Measurements from ENCODE around the gene TNFAIP6.
"Not testable (repeated sequence)": the region's sequence is repeated elsewhere in the genome, so short reads cannot be mapped to it uniquely, and the experiment has no call there.

Gene TNFAIP6

DNA sequence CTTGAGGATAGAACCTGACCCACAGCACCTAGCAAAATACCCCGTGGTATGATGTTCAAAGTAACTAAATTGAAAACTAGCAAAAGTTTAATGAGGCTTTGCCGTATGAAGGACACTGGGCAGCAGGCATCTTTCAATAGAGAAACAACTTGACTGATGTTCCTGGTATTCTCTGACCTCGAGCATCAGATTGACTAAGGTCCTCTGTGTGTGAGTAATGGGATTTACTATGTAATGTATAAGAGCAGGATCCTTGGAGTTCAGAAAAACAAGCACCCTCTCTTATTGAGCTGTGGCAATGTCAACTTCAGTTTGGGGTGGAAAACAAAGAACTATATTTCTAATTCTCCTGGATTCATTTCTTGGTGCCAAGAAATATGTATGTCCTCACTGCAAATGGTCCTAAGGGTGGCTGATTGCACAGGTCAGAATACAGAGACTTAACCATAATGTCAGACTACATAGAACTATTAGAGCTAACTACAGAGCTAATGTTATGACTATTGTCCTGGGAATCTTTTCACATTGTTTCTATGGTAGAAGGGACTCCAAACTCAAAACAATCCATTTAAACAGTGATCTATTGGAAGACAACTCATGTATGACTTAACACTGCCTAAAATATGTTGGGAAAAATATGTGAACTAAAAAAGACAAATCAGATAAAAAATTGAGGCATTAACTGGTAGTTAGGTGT is 4.4 kb downstream of the TNFAIP6 start:
- DNase-seq: no peak

DNA sequence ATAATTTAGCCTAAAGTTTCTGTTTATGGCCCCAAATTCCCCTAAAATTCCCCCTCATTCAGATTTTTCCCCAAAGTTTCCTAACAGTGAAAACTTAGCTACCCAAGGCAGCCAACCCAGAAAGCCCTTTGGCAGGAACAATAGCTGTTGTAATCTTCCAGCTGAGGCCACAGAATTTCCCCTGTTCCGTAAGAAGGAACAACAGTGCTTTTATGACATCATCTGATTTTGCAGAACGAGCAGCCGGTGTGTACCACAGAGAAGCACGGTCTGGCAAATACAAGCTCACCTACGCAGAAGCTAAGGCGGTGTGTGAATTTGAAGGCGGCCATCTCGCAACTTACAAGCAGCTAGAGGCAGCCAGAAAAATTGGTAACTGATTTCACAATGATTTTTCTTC is 6.3 kb downstream of the TNFAIP6 start:
- DNase-seq: peak; percentile 40

DNA sequence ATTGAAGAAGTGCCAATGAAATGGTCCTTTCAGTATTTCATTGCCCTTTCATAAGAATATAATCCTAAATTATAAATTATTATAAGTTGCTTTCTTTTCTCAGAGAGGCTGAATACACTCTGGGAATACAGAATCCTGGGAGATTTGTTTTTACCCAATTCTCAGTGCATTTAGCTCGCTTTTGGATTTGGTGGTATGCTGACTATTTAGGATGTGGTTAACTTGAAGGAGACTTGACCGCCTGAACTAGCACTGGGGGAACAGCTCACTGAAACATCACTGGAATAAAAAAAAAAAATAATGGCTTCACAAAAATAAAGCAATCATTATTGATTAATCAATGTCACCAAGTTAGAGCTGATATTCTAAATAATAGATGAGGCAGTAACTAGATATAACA is 10.2 kb downstream of the TNFAIP6 start:
- DNase-seq: no peak

DNA sequence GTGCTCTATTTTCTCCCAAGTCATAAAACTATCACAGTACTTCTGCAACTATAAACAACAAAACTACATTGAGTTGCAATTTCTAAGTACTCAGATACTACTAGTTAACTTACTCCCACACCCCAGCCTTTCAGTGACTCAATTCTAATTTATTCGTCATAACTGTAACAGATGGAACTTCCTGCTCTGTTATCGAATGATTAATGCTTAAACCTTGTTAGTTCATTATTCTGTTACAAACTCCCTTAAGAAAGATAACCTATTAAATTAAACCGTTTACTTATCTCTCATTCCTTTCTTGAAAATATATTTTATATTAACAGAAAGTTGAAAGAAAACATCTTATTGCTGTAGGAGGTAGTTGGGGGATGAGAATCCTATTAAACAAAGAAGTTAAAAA is 17.0 kb downstream of the TNFAIP6 start:
- no peak for DNase-seq

DNA sequence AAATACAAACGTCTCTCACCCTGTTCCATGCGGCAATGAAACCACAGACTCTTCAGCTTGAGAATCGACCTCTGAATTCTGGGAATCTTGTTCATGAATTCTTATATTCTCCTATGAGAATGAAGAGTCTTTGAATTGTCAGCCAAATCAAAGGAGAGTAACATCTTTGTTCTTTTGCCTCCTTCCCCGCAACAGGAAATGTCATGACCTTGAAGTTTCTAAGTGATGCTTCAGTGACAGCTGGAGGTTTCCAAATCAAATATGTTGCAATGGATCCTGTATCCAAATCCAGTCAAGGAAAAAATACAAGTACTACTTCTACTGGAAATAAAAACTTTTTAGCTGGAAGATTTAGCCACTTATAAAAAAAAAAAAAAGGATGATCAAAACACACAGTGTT is 21.8 kb downstream of the TNFAIP6 start:
- no peak for DNase-seq

DNA sequence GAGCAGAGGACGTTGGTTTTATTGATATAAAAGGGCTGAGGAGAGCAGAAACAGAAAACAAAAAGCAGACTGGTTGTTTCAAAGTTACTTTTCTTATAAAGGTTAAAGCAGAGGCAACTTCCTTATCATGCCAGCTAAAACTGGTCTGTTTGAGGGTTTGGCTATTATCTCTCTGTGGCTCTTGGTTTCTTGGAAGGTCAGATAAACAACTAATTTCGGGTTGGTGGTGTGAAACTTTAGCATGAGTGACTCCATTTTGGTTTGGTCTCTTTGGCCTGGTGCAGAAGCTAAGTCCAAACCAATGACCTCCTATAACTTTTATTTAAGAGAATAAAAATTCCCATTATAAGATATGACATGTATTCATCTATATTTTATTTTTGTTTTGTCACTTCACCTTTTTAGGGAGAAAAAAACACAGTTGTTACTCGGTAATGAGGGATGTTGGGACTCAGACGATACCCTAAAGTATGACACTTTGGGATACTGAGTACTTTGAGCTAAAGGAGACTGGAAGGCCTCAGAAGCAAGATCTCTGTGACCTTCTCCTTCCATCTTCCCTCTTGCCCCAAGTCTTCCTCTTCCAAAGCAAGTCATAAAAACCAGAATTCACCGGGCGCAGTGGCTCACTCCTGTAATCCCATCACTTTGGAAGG is 23.3 kb downstream of the TNFAIP6 start:
- DNase-seq: no peak

DNA sequence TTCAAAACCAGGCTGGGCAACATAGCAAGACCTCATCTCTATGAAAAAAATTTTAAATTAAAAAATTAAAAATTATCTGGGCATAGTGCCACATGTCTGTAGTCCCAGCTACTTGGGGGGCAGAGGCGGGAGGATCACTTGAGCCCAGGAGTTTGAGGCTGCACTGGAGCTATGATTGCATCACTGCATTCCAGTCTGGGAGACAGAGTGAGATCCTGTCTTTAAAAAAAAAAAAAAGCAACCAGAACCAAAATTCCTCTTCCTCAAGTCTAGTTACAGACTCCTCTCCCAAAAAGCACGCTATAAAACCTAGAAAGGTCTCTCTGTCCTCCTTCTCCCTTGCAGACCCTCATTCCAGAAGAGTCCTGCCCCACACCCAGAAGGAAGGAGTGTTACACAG is 23.9 kb downstream of the TNFAIP6 start:
- no peak for DNase-seq

DNA sequence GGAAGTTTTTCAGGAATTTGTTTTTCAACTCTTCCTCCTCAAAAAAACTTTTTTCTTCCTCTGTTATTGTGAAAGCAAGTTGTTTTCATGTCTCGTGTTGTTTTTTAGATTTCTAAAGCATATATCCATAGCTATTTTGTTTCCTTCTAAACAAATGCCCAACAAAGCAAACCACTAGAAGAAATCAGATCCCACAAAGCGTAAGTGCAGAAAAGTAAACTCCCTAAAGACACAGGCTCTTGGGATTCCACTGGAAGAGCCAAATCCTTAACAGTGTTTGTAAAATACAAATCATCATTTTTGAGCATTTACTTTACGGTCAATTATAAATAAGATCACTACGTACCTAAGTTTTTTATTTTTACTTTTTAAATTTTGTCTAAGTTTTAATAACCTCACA is 30.6 kb downstream of the TNFAIP6 start:
- no peak for DNase-seq

DNA sequence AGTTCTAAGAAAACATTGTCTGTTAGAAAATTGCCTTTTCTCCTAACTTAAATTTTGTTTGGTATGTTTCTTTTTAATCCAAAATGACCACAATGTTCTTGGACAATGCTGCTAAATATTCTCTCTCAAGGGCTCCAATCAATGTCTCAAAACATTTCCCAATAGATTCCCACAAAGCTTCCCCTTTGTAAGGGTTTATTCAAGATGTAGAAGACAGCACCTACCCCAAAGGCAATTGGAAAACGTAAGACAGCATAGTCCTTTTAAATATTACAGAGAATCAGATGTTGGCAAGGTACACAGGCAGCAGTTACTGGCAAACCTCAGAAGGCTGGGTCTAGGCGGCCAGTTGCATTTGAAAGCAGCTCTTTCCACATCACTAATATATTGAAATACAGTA is 34.0 kb downstream of the TNFAIP6 start:
- DNase-seq: no peak

DNA sequence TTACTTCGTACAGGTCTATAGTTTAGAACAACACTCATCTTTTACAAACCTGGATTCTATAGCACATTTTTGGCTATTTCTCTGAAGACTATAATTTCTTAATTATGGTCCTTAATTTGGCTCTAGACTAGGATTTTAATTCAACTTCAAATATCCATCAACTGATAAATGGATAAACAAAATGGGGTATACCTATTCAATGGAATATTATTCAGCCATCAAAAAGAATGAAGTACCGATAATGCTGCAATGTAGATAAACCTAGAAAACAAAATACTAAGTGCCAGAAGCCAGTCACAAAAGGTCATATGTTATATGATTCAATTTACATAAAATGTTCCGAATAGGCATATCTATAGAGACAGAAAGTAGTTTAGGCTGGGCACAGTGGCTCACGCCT is 37.1 kb downstream of the TNFAIP6 start:
- DNase-seq: no peak

DNA sequence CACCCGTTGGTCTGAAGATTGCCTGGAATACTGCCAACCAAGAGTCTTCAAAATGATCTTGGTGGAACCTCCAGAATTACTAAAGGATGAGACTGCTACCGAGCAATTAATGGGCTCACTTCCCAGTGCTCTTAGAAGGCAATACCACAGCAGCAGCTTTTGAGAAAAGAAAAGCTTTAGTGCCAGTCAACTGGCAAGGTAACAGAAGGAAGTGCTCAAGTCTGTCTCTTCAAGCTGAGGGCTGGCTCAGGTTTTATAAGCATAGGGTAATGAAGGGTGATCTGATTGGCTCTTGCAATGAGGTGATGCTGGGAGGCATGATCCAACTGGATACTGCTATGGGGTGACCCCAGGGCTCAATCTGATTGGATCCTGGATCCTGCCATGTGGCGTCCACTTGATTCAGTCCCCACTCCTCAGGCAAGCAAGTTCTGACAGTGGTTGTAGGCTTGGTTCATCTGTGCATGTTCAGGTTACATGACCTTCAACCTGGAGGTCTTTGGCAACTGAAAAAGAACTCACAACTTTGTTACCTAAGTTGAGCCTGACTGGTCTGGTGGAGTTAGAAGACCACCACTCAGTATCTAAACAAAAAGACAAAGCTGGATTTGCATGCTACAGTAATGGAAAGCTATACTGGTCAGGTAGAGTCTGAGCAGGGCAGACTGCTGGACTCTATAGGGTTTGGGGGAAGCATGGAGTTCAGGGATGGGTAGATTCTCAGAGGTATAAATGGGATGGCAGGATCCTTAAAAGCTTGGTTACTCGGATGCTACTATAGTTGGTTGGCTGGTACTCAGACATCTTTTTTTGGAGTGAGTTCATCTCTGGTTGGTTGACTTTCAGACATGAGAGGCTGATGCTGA is 38.4 kb downstream of the TNFAIP6 start:
- no peak for DNase-seq

DNA sequence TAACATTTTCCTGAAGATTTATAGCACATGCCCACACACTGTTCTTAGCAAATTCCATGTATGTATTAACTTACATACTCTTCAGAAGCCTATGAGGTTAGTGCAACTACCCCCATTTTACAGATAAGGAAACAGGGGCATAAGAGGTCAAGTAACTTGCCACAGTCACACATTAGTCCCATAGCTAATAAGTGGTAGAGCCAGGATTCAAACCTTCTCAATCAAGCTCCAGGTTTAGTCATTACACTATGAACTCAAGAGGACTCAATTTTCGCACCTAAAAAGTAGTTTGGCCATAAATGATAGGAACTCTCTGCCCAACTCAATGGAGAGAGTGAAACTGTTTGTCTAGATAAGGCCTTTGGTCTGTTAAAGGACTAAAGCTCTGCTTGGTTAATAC is 42.6 kb downstream of the TNFAIP6 start:
- no peak for DNase-seq

DNA sequence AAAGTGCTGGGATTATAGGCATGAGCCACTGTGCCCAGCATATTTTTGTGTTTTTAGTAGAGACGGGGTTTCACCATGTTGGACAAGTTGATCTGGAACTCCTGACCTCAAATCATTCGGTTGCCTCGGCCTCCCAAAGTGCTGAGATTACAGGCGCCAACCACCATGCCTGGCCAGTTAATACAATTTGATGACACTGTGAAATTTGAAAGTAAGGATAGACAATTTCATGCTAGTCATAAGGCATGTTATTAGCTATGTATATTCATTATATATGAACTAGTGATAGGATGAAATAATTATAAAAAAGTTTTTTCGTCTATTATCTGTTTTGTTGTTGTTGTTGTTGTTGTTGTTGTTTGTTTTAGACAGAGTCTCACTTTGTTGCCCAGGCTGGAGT is 43.8 kb downstream of the TNFAIP6 start:
- DNase-seq: no peak

DNA sequence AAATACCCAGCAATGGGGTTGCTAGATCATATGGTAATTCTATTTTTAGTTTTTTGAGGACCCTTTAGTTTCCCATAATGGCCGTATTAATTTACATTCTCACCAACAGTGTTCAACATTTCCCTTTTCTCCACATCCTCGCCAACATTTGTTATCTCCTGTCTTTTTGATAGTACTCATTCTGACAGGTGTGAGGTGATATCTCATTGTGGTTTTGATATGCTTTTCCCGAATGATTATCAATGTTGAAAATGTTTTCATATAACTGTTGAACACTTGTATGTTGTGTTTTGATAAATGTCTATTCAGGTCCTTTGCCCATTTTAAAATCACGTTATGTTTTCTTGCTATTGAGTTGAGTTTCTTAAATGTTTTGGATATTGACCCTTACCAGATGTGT is 46.5 kb downstream of the TNFAIP6 start:
- no peak for DNase-seq

DNA sequence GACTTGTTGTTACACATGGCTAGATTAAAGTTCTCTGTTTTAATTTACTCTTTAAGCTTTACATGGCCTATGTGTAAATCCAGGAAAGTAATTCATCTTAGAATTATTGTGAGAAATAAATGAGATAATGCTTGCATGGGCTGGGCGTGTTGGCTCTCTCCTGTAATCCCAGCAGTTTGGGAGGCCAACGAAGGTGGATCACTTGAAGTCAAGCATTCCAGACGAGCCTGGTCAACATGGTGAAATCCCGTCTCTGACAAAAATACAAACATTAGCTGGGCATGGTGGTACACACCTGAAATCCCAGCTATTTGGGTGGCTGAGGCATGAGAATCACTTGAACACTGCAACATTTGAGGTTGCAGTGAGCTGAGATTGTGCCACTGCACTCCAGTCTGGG is 48.0 kb downstream of the TNFAIP6 start:
- DNase-seq: no peak

DNA sequence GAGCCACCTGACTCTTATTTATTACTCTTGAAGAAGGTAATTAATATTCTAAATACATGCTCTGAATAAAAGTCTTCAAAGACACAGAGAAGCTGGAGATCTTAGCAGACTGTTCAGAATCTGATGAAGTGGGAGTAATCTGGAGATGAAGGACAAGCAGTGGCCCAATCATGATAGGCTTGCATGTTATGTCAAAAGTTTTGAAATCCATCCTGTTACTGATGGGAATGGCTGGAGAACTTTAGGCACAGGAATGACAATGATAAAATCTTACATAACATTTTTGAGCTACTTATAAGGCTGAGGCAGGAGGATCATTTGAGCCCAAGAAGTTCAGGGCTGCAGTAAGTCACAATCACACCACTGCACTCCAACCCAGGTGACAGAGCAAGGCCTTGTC is 49.9 kb downstream of the TNFAIP6 start:
- no peak for DNase-seq

DNA sequence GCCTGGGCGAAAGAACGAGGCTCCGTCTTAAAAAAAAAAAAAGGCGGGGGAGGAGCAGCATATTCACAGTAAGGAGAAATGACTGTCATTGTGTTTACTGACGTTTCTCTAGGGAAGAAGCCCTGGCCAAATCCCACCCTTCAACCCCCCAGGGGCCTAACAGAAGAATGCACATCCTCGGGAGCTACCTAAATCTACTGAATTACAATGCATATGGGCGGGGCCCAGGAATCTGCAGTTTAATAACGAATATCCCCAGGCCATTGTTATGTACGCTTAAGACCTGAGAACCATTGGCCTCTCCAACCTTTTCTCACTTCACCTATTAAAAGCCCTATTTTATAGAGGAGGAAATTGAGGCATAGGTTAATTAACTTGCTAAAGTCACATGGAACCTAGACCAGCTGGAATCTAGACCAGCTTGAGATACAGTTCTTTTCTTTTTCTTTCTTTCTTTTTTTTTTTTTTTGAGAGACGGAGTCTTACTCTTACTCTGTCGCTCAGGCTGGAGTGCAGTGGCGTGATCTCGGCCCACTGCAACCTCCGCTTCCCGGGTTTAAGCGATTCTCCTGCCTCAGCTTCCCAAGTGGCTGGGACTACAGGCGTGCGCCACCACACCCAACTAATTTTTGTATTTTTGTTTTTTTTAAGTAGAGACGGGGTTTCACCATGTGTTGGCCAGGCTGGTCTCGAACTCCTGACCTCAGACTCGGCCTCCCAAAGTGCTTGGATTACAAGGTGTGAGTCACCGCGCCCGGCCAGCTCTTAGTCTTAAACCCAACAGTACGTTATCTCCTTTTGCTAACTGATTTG is 51.6 kb downstream of the TNFAIP6 start:
- DNase-seq: no peak

DNA sequence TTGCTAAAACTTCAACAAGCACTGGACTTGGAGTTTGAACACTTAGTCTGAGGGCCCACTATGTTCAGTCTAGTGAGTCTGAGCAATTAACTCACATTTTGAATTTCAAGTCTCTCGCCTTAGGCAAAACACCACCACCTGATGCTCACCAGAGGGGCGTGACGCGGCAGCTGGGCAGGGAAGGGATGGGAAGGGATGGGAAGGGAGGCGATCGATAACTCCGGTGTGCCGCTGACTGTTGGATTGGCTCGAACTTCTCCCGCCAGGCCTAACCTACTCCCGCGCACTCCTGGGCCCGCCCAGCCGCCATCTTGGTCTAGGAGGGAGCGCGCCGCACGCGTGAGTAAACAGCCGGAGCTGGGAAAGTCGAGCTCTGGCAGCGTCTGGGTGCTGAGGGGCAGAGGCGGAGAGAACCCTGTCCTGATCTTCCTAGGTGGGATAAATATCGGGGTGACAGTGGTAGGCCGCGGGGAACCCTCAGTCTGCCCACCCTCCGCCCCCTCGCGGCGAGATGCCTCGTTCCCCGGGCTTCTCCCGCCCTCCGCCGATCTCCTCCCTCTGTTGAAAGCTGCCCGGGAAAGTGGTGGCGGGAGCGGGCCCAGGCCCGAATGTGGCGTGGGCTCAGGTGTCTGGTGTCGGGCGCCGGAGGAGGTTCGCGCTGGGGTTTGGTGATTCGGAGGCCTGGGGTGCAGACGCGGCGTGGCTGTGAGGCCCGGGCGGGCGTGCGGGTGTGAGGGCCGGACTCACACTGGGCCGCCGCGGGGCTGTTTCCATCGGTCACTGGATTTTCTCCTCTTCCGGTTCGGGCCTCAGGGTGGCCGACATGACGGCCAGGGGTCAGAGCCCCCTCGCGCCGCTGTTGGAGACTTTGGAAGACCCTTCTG is 52.5 kb downstream of the TNFAIP6 start, which contains the start of gene RIF1:
RIF1 (plus strand) TSS at position 302 of the 884 bp plus-strand sequence; CDS start at position 824, 522 bp downstream.
- DNase-seq: peak; percentile 72

DNA sequence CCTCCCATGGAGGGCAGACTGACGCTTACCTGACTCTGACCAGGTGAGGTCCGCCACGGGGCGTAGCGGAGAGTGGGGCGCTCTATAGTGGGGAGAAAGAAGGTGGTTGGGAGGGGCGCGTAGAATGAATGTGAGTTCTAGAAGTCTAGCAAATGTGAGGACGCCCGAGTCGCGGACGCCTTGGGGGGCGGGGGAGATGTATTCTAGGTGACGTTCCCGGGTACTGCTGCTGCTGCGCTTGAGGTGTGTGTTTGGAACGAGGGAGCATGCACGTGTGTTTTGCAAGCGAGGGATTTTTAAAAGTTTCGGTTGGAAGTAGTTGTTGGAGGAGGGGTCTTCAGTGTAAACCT is 53.1 kb downstream of the TNFAIP6 start:
- DNase-seq: peak; percentile 39

DNA sequence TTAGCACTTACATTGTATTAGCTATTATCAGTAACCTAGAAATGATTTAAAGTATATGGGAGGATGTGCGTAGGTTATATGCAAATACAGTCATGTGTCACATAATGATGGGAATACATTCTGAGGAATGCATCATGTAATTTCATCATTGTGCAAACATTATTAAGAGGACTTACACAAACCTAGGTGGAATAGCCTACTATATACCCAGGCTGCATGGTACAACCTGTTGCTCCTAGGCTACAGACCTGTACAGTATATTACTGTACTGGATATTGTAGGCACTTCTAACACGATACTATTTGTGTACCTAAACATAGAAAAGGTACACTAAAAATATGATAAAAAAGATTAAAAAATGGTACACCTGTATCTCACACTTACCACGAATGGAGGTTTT is 60.3 kb downstream of the TNFAIP6 start:
- no peak for DNase-seq

DNA sequence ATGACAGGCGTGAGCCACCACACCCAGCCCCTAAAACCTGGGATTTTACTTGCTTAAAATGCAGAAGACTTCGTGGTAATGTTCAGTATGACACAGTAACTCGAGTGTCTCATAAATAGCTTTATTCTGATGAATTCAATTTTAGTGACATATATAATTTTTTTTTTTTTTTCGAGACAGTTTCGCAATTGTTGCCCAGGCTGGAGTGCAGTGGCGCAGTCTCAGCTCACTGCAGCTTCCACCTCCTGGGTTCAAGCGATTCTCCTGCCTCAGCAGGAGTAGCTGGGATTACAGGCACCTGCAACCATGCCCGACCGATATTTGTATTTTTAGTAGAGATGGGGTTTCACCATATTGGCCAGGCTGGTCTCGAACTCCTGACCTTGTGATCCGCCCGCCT is 64.3 kb downstream of the TNFAIP6 start:
- not testable (repeated sequence) for DNase-seq

DNA sequence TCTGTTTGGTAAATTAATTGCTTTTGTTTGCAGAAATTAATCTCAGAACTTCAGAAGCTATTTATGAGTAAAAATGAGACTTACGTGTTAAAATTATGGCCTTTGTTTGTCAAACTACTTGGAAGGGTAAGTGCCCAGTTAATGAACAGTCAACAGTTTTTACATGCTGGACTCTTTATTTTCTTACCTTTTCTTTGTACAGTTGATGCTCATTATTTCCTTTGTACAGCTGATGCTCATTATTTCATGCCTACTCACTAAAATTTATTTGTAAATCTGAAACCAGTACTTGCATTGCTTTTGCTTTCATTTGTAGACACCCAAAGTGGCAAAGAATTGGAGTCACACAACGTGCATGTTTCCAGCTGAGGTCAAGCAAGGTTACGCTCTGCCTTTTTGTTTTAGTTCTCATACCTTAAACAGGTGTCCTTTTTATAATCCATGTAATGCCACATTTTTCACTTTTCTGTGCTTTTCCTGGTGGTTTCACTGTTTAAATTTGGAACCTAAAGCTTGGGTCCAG is 65.6 kb downstream of the TNFAIP6 start:
- DNase-seq: no peak

All from CD4-positive, alpha-beta T cell treated with Interferon gamma for 1 hour (primary cell).